HEK293 (cell line): ENCODE results near the gene AKIP1.
A peak's percentile ranks its signal among the peaks of the same experiment; 100 is the strongest.

Experiments
- CTCF ChIA-PET: fragments of 350-600 bp; formaldehyde crosslinking; extraction: SDS; loops from one replicate; lab custom pipeline; 2021; ENCODE audit warnings: antibody characterized with exemption; lab: Yijun Ruan, JAX
- POLR2A ChIA-PET: fragments of 300-600 bp; formaldehyde crosslinking; extraction: SDS; loops from one replicate; lab custom pipeline; 2020; ENCODE audit warnings: antibody characterized with exemption, inconsistent platforms; lab: Yijun Ruan, JAX
- H3K27ac ChIP-seq: fragments of 200-500 bp; sonication (Bioruptor generic); 2 replicates; pipeline ENCODE4 v1.5.1; 2014; ENCODE audit warnings: low read depth, low read length, control low read depth, inconsistent platforms; ENCODE audit errors: extremely low read depth
- H3K36me3 ChIP-seq, 2 experiments: fragments of 200-500 bp in 1 of 2; sonication (Bioruptor generic) in 1 of 2; 1 replicate in 1 of 2; 2 replicates in 1 of 2; pipeline ENCODE4 v1.5.1; 2014 to 2017; ENCODE audit warnings: inconsistent platforms in 2 of 2, low read length in 2 of 2; ENCODE audit not compliant: control insufficient read depth in 2 of 2, insufficient read depth in 1 of 2
- H3K4me1 ChIP-seq: fragments of 200-500 bp; sonication (Bioruptor generic); 2 replicates; pipeline ENCODE4 v1.5.1; 2014; ENCODE audit warnings: mild to moderate bottlenecking, low read length, inconsistent platforms; ENCODE audit not compliant: control insufficient read depth, insufficient read depth
- H3K4me3 ChIP-seq: 2 replicates; pipeline ENCODE4 v1.5.1; 2011; ENCODE audit warnings: low read depth, mild to moderate bottlenecking, control low read depth, low read length, moderate library complexity
- H3K9me3 ChIP-seq: fragments of 200-500 bp; sonication (Bioruptor generic); 2 replicates; pipeline ENCODE4 v1.5.1; 2014; ENCODE audit warnings: low read depth, low read length, inconsistent platforms; ENCODE audit not compliant: control insufficient read depth, insufficient read depth
- GLIS1 ChIP-seq: fragments of 450-650 bp; formaldehyde crosslinking; IDR thresholded peaks from 2 replicates; pipeline ENCODE4 v1.5.1; 2016; ENCODE audit warnings: missing biosample characterization, missing genetic modification characterization
- HOXC10 ChIP-seq: sonication (generic); formaldehyde crosslinking; IDR thresholded peaks from 2 replicates; pipeline ENCODE4 v1.8.1; 2023; ENCODE audit warnings: mild to moderate bottlenecking, missing genetic modification reagents
- KLF7 ChIP-seq: fragments of 450-650 bp; formaldehyde crosslinking; IDR thresholded peaks from 2 replicates; pipeline ENCODE4 v1.5.1; 2016; ENCODE audit warnings: missing biosample characterization, missing genetic modification characterization, borderline replicate concordance
- KLF9 ChIP-seq: fragments of 450-650 bp; formaldehyde crosslinking; IDR thresholded peaks from 2 replicates; pipeline ENCODE4 v1.5.1; 2016; ENCODE audit warnings: missing biosample characterization, missing genetic modification characterization, low read depth
- REST ChIP-seq: fragments of 450-650 bp; formaldehyde crosslinking; IDR thresholded peaks from 2 replicates; pipeline ENCODE4 v1.5.1; 2016; ENCODE audit warnings: missing biosample characterization, missing genetic modification characterization
- SP7 ChIP-seq: fragments of 450-650 bp; formaldehyde crosslinking; IDR thresholded peaks from 2 replicates; pipeline ENCODE4 v1.5.1; 2016; ENCODE audit warnings: missing biosample characterization, missing genetic modification characterization
- TSHZ1 ChIP-seq: fragments of 450-650 bp; formaldehyde crosslinking; IDR thresholded peaks from 2 replicates; pipeline ENCODE4 v1.5.1; 2016; ENCODE audit warnings: missing biosample characterization, missing genetic modification characterization, borderline replicate concordance
- ZNF10 ChIP-seq: fragments of 450-650 bp; formaldehyde crosslinking; IDR thresholded peaks from 2 replicates; pipeline ENCODE4 v1.5.1; 2017; ENCODE audit warnings: missing biosample characterization, missing genetic modification characterization
- ZNF280D ChIP-seq: fragments of 450-650 bp; formaldehyde crosslinking; IDR thresholded peaks from 2 replicates; pipeline ENCODE4 v1.5.1; 2016; ENCODE audit warnings: missing biosample characterization, missing genetic modification characterization
- ZNF302 ChIP-seq: fragments of 450-650 bp; formaldehyde crosslinking; IDR thresholded peaks from 2 replicates; pipeline ENCODE4 v1.5.1; 2016; ENCODE audit warnings: missing biosample characterization, missing genetic modification characterization, low read depth
- ZNF311 ChIP-seq: fragments of 450-650 bp; formaldehyde crosslinking; IDR thresholded peaks from 2 replicates; pipeline ENCODE4 v1.5.1; 2017; ENCODE audit warnings: missing biosample characterization, missing genetic modification characterization, borderline replicate concordance
- ZNF335 ChIP-seq: fragments of 450-650 bp; formaldehyde crosslinking; conservative IDR thresholded peaks from 2 replicates; pipeline ENCODE4 v1.5.1; 2016; ENCODE audit warnings: missing biosample characterization, missing genetic modification characterization
- ZNF341 ChIP-seq: fragments of 450-650 bp; formaldehyde crosslinking; IDR thresholded peaks from 2 replicates; pipeline ENCODE4; 2016; ENCODE audit warnings: low read depth, missing biosample characterization, missing genetic modification characterization
- ZNF366 ChIP-seq: fragments of 450-650 bp; formaldehyde crosslinking; conservative IDR thresholded peaks from 2 replicates; pipeline ENCODE4 v1.5.1; 2016; ENCODE audit warnings: missing biosample characterization, missing genetic modification characterization
- ZNF473 ChIP-seq: fragments of 450-650 bp; formaldehyde crosslinking; IDR thresholded peaks from 2 replicates; pipeline ENCODE4 v1.5.1; 2017; ENCODE audit warnings: missing biosample characterization, missing genetic modification characterization
- ZNF580 ChIP-seq: fragments of 450-650 bp; formaldehyde crosslinking; IDR thresholded peaks from 2 replicates; pipeline ENCODE4 v1.5.1; 2016; ENCODE audit warnings: missing biosample characterization, missing genetic modification characterization
- ZNF626 ChIP-seq: fragments of 450-650 bp; sonication (Bioruptor Pico); formaldehyde crosslinking; IDR thresholded peaks from 2 replicates; pipeline ENCODE4 v1.5.1; 2018; ENCODE audit warnings: missing biosample characterization, missing genetic modification characterization, inconsistent platforms
- ZNF639 ChIP-seq: fragments of 450-650 bp; formaldehyde crosslinking; IDR thresholded peaks from 2 replicates; pipeline ENCODE4 v1.5.1; 2016; ENCODE audit warnings: missing biosample characterization, missing genetic modification characterization
- ZNF660 ChIP-seq: fragments of 450-650 bp; IDR thresholded peaks from 2 replicates; pipeline ENCODE4 v1.5.1; 2018; ENCODE audit warnings: missing biosample characterization, mild to moderate bottlenecking, missing genetic modification characterization
- ZNF837 ChIP-seq: fragments of 450-650 bp; formaldehyde crosslinking; IDR thresholded peaks from 2 replicates; pipeline ENCODE4 v1.5.1; 2016; ENCODE audit warnings: missing biosample characterization, missing genetic modification characterization
- ZSCAN23 ChIP-seq: fragments of 450-650 bp; formaldehyde crosslinking; IDR thresholded peaks from 2 replicates; pipeline ENCODE4 v1.5.1; 2016; ENCODE audit warnings: missing biosample characterization, missing genetic modification characterization

Gene AKIP1

GRCh38 chr11:8870411-8871170, 40.4 kb upstream of the AKIP1 start (continued):
- TF ChIP-seq REST (tag by site-specific recombination) (no peak), ZSCAN23 (tag by site-specific recombination) (no peak), ZNF473 (tag by site-specific recombination) (no peak)
- TF ChIP-seq, all 188 proteins: peak for 28

GRCh38 chr11:8871171-8871775, 39.7 kb upstream of the AKIP1 start:
- 0 out of 2 replicates have a peak, but pooled peaks cover 2% of the 10 kb centered on the region for H3K4me1 ChIP-seq
- H3K4me3 ChIP-seq = peak overlapping the region; percentile 80
- H3K9me3 ChIP-seq = no peaks in the 10 kb centered on the region
- no peaks in the 10 kb centered on the region for H3K36me3 ChIP-seq
- CTCF ChIA-PET = no interaction called here
- POLR2A ChIA-PET = interaction anchor here (0.7 to 2.6 kb wide), 9 partner anchors 9 to 240 kb away, joined by 3 to 20 read pairs (median 6); partner anchors contain the start of genes AKIP1, RPL27A and TRIM66
- peak overlapping the region; percentile 77; the same call in 1 of the 2 replicates for H3K27ac ChIP-seq
- TF ChIP-seq ZNF10 (tag by site-specific recombination) (no peak), KLF7 (tag by site-specific recombination) (no peak), KLF9 (tag by site-specific recombination) (peak; percentile 48; the same call in 1 of the 2 replicates), ZNF626 (tag by site-specific recombination) (no peak), ZNF341 (tag by site-specific recombination) (peak; percentile 98), TSHZ1 (tag by site-specific recombination) (no peak), ZNF473 (tag by site-specific recombination) (no peak), ZNF837 (no peak), GLIS1 (tag by site-specific recombination) (peak; percentile 38), ZNF302 (no peak), ZNF660 (peak; percentile 67; the same call in 1 of the 2 replicates), ZNF366 (tag by site-specific recombination) (0 out of 2 replicates have a peak, but pooled peaks have one; percentile 19), ZNF311 (no peak), SP7 (tag by site-specific recombination) (peak; percentile 32; the same call in 1 of the 2 replicates), ZNF580 (tag by site-specific recombination) (no peak), HOXC10 (no peak), ZNF639 (tag by site-specific recombination) (no peak), ZNF280D (tag by site-specific recombination) (no peak), ZNF335 (tag by site-specific recombination) (peak; percentile 8)
